HG03139 (cell line): Measurements from ENCODE around the gene SLC25A33.

Experiments used
- ATAC-seq: cut with Tn5 transposase; IDR thresholded peaks from one replicate; pipeline ENCODE4 v1.9.1; 2021; ENCODE audit not compliant: unreplicated experiment

The SLC25A33 gene

GRCh38 chr1:9586147-9586766 lies 47.0 kb downstream of the SLC25A33 start:
- ATAC-seq, result no peak

- peak; percentile 61 for ATAC-seq
These were observed 49.4 kb downstream of the SLC25A33 start, which contains the start of gene TMEM201 for GRCh38 chr1:9588551-9589143. TSS of gene TMEM201 (plus strand) at chr1:9588911. CDS start at chr1:9588931, 20 bp downstream.

GRCh38 chr1:9589144-9589718 lies 50.0 kb downstream of the SLC25A33 start:
- ATAC-seq, result peak; percentile 13

- no peak for ATAC-seq
These were observed 50.5 kb downstream of the SLC25A33 start for GRCh38 chr1:9589719-9590157.

GRCh38 chr1:9590201-9590600 lies 50.9 kb downstream of the SLC25A33 start:
- ATAC-seq, result no peak

GRCh38 chr1:9590945-9591668 lies 51.8 kb downstream of the SLC25A33 start:
- no peak for ATAC-seq

GRCh38 chr1:9591669-9592509 lies 52.6 kb downstream of the SLC25A33 start:
- no peak for ATAC-seq

- no peak for ATAC-seq
These were observed 53.3 kb downstream of the SLC25A33 start for GRCh38 chr1:9592510-9593075.

GRCh38 chr1:9593147-9593491 lies 53.9 kb downstream of the SLC25A33 start:
- no peak for ATAC-seq

- ATAC-seq, result no peak
These were observed 54.5 kb downstream of the SLC25A33 start for GRCh38 chr1:9593492-9594465.

GRCh38 chr1:9594471-9595155 lies 55.3 kb downstream of the SLC25A33 start:
- no peak for ATAC-seq

- ATAC-seq, result no peak
These were observed 56.1 kb downstream of the SLC25A33 start for GRCh38 chr1:9595156-9595967.

GRCh38 chr1:9595968-9596340 lies 56.7 kb downstream of the SLC25A33 start:
- ATAC-seq, result no peak

- ATAC-seq, result no peak
These were observed 57.3 kb downstream of the SLC25A33 start for GRCh38 chr1:9596415-9597123.

GRCh38 chr1:9597361-9598315 lies 58.4 kb downstream of the SLC25A33 start:
- ATAC-seq, result no peak

- ATAC-seq, result no peak
These were observed 59.0 kb downstream of the SLC25A33 start for GRCh38 chr1:9598316-9598700.
